HepG2 (cell line): ENCODE measurements around the gene SERPIND1. TPM values are rescaled to one million over a fixed set of nuclear protein-coding genes. Genes with fewer than 3 reads are reported as not detected.

Experiments
- CC2D1A ChIP-seq: sonication (generic); formaldehyde crosslinking; IDR thresholded peaks from 2 replicates; pipeline ENCODE4 v1.8.1; 2023; ENCODE audit warnings: mild to moderate bottlenecking, missing genetic modification reagents
- CEBPG ChIP-seq: IDR thresholded peaks from 2 replicates; pipeline ENCODE4 v1.6.1; 2016
- DBP ChIP-seq: sonication (generic); formaldehyde crosslinking; IDR thresholded peaks from 2 replicates; pipeline ENCODE4 v1.4.0; 2020; ENCODE audit warnings: missing genetic modification reagents; ENCODE audit errors: not compliant biosample characterization
- ELK4 ChIP-seq: sonication (generic); formaldehyde crosslinking; IDR thresholded peaks from 2 replicates; pipeline ENCODE4 v1.9.0; 2021; ENCODE audit warnings: missing genetic modification reagents, borderline replicate concordance
- ESRRA ChIP-seq: sonication (generic); formaldehyde crosslinking; IDR thresholded peaks from 2 replicates; pipeline ENCODE4 v1.5.1; 2020; ENCODE audit warnings: mild to moderate bottlenecking, low read depth, missing genetic modification reagents
- GATAD2A ChIP-seq: IDR thresholded peaks from 2 replicates; pipeline ENCODE4 v1.6.1; 2016
- NCOA2 ChIP-seq: sonication (generic); formaldehyde crosslinking; IDR thresholded peaks from 2 replicates; pipeline ENCODE4 v1.8.0; 2022; ENCODE audit warnings: inconsistent platforms
- NR2C2 ChIP-seq: sonication (generic); formaldehyde crosslinking; IDR thresholded peaks from 2 replicates; pipeline ENCODE4 v1.4.0; 2020; ENCODE audit warnings: missing genetic modification reagents, mild to moderate bottlenecking, moderate library complexity, borderline replicate concordance
- PITX1 ChIP-seq: sonication (generic); formaldehyde crosslinking; IDR thresholded peaks from 2 replicates; pipeline ENCODE4 v1.5.1; 2020; ENCODE audit warnings: mild to moderate bottlenecking, missing genetic modification reagents
- PPARG ChIP-seq: conservative IDR thresholded peaks from 2 replicates; pipeline ENCODE4 v1.6.1; 2016; ENCODE audit warnings: missing biosample characterization, missing genetic modification reagents
- PRDM10 ChIP-seq: sonication (generic); formaldehyde crosslinking; IDR thresholded peaks from 2 replicates; pipeline ENCODE4 v1.4.0; 2020; ENCODE audit warnings: low read depth, missing genetic modification reagents
- SP2 ChIP-seq: sonication (generic); formaldehyde crosslinking; IDR thresholded peaks from 2 replicates; pipeline ENCODE4 v1.5.1; 2020; ENCODE audit warnings: mild to moderate bottlenecking, missing genetic modification reagents
- ZBTB20 ChIP-seq: sonication (generic); formaldehyde crosslinking; IDR thresholded peaks from 2 replicates; pipeline ENCODE4 v1.8.1; 2023; ENCODE audit warnings: missing genetic modification reagents, low read depth, mild to moderate bottlenecking, borderline replicate concordance
- ZFP36 ChIP-seq: fragments of 150-350 bp; IDR thresholded peaks from 2 replicates; pipeline ENCODE4 v1.6.1; 2018; ENCODE audit warnings: borderline replicate concordance, low read length, low read depth; ENCODE audit not compliant: partially characterized antibody
- ZMYM4 ChIP-seq: sonication (generic); formaldehyde crosslinking; IDR thresholded peaks from 2 replicates; pipeline ENCODE4 v1.8.1; 2023; ENCODE audit warnings: mild to moderate bottlenecking, missing genetic modification reagents
- ZNF510 ChIP-seq: sonication (generic); formaldehyde crosslinking; IDR thresholded peaks from 2 replicates; pipeline ENCODE4 v1.4.0; 2020; ENCODE audit warnings: low read depth, mild to moderate bottlenecking, missing genetic modification reagents
- ZNF556 ChIP-seq: sonication (generic); formaldehyde crosslinking; IDR thresholded peaks from 2 replicates; pipeline ENCODE4 v1.4.0; 2020; ENCODE audit warnings: mild to moderate bottlenecking, missing genetic modification reagents, borderline replicate concordance
- ZNF567 ChIP-seq: sonication (generic); formaldehyde crosslinking; IDR thresholded peaks from 2 replicates; pipeline ENCODE4 v1.8.1; 2023; ENCODE audit warnings: mild to moderate bottlenecking, missing genetic modification reagents, borderline replicate concordance
- ZNF570 ChIP-seq: sonication (generic); formaldehyde crosslinking; IDR thresholded peaks from 2 replicates; pipeline ENCODE4 v1.4.0; 2020; ENCODE audit warnings: mild to moderate bottlenecking, missing genetic modification reagents, borderline replicate concordance
- ZNF644 ChIP-seq: IDR thresholded peaks from 2 replicates; pipeline ENCODE4 v1.6.1; 2016; ENCODE audit warnings: low read depth
- ZNF75D ChIP-seq: sonication (generic); formaldehyde crosslinking; IDR thresholded peaks from 2 replicates; pipeline ENCODE4 v1.8.1; 2023; ENCODE audit warnings: missing genetic modification reagents, mild to moderate bottlenecking, borderline replicate concordance
- ZNF777 ChIP-seq: sonication (generic); formaldehyde crosslinking; IDR thresholded peaks from 2 replicates; pipeline ENCODE4 v1.4.0; 2020; ENCODE audit warnings: missing genetic modification reagents
- ZSCAN25 ChIP-seq: sonication (generic); formaldehyde crosslinking; IDR thresholded peaks from 2 replicates; pipeline ENCODE4 v1.8.0; 2022; ENCODE audit warnings: mild to moderate bottlenecking, missing genetic modification reagents
- polyA plus RNA-seq, 8 experiments: library from polyadenylated mRNA; depleted of rRNA in 3 of 8; stranded (reverse) in 7 of 8; unstranded in 1 of 8; fragments of >200 nt; fragmentation: Illumina TruSeq in 4 of 8; extraction: Trizol in 4 of 8; gene quantifications; 2 replicates each; pipeline versions ENCODE4 v1.2.1 to v1.2.3, GENCODE V29; 2011 to 2016; ENCODE audit warnings: low read depth in 4 of 8, missing spikeins in 1 of 8, mixed read lengths in 1 of 8; ENCODE audit not compliant: insufficient read depth in 1 of 8
- total RNA-seq, 5 experiments: library from RNA; depleted of rRNA; stranded (reverse); fragments of >200 nt; fragmentation: Illumina TruSeq; extraction: Trizol; gene quantifications; 2 replicates each; pipeline ENCODE4 v1.2.3, GENCODE V29; 2016; ENCODE audit warnings: low read depth in 1 of 5
- TF ChIP-seq, protein P1 (sequence below): sonication (generic); formaldehyde crosslinking; IDR thresholded peaks from 2 replicates; pipeline ENCODE4 v1.4.0; 2020; ENCODE audit warnings: mild to moderate bottlenecking, missing genetic modification reagents

The SERPIND1 gene
- total and polyA plus RNA-seq, 2 of the 13 experiments (the other 11 are each of a cell fraction or from before 2014, with no cell fraction given) = 111 to 350 TPM

DNA sequence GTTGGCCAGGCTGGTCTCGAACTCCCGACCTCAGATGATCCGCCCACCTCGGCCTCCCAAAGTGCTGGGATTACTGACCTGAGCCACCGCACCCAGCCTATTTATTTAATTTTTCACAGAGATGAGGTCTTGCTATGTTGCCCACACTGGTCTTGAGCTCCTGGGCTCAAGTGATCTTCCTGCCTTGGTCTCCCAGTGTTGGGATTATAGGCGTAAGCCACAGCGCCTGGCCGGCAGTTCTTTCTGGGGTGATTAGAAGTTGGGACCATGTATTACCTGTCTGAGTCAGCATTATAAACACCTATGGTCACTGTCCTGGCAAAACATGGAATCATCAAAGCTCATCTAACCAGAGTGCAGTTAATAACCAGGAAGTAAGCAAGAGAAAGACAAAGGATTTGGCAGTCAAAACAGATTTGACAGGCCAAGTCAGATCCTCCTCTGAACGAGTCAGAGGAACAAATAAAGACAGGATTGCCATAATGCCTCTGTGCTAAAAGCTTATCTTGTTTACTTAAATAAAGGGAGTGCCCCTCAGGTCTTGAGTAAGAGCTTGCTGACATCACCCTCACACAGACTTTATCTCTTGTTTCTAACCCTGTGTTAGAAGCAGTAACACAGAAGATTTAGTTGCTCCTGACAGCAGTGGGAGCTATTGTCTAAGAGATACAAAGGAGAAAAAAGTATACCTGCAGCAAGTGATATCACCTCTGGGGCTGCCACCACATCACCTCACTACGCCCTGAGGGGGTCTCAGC is 3.7 kb downstream of the SERPIND1 start (continued):
- TF ChIP-seq DBP (CRISPR knock-in tag) = no peak
- TF ChIP-seq, protein P1, sequence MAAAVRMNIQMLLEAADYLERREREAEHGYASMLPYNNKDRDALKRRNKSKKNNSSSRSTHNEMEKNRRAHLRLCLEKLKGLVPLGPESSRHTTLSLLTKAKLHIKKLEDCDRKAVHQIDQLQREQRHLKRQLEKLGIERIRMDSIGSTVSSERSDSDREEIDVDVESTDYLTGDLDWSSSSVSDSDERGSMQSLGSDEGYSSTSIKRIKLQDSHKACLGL (CRISPR knock-in tag) = no peak
- peak; percentile 86 for TF ChIP-seq PPARG (CRISPR knock-in tag)
- TF ChIP-seq CC2D1A = 0 out of 2 replicates have a peak, but pooled peaks have one; percentile 33
- TF ChIP-seq ZNF556 (CRISPR knock-in tag) = no peak
- no peak for TF ChIP-seq ELK4 (CRISPR knock-in tag)
- TF ChIP-seq SP2 = no peak
- no peak for TF ChIP-seq ZNF777 (CRISPR knock-in tag)
- peak; percentile 97 for TF ChIP-seq CEBPG (CRISPR knock-in tag)
- TF ChIP-seq ESRRA (CRISPR knock-in tag) = no peak
- peak; percentile 97 for TF ChIP-seq NCOA2 (CRISPR knock-in tag)
- peak; percentile 98 for TF ChIP-seq GATAD2A
- TF ChIP-seq ZNF510 (CRISPR knock-in tag) = no peak
- TF ChIP-seq PITX1 = peak; percentile 96
- no peak for TF ChIP-seq ZNF570 (CRISPR knock-in tag)
- TF ChIP-seq ZFP36 = no peak
- no peak for TF ChIP-seq ZNF75D (CRISPR knock-in tag)
- TF ChIP-seq ZMYM4 (CRISPR knock-in tag) = peak; percentile 56; the same call in 1 of the 2 replicates
- peak; percentile 80 for TF ChIP-seq PRDM10 (CRISPR knock-in tag)
- peak; percentile 22; the same call in 1 of the 2 replicates for TF ChIP-seq ZNF644 (CRISPR knock-in tag)
- no peak for TF ChIP-seq ZSCAN25 (CRISPR knock-in tag)
- no peak for TF ChIP-seq ZNF567
- TF ChIP-seq ZBTB20 = peak; percentile 61; the same call in 1 of the 2 replicates
- peak; percentile 41; the same call in 1 of the 2 replicates for TF ChIP-seq NR2C2
